ENCODE data around the gene MRPL49. TPM values are rescaled to one million over a fixed set of nuclear protein-coding genes. Genes with fewer than 3 reads are reported as not detected.

Gene MRPL49
- total and polyA plus RNA-seq, 2 of the 13 experiments (the other 11 are each of a cell fraction or from before 2014, with no cell fraction given), result 39.2 to 53.3 TPM

DNA sequence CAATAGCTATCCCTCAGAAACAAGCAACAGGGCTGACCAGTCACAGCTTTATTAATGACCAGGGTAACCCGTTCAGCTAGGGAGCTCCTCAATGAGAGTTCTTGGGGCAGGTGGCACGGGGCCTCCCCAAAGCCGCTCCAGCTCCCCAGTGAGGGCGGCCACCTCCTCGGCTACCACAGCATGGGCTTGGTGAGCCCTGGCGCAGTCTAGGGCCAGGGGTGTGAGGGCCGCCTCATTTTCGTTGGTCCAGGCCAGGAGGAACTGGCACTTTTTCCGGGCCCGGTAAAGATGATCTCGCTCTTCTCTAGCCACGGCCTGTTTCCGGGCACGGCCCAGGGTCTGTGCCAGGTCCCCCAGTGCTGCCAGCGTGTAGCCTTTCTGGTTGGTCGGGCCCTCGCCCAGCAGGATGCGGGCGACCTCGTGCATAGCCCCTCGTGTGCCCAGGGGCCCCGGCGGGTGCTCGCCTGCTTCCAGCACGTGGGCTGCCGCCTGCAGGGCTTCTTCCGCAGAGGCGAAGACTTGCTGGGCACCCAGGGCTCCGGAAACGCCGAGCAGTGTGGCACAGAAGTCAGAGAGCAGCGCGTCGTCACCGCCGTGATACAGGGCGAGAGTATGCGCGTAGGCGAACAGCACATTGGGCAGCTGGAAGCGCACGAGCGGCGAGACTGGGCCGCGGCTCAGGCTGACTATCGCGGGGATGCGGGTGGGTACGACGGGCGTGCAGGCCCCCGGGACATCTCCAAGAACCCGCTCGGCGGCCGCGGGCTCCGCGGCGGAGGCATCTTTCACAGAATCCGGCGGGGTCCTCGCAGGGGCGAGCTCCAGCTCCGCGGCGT lies 5.5 kb upstream of the MRPL49 start (continued):
- TF ChIP-seq, protein P1, sequence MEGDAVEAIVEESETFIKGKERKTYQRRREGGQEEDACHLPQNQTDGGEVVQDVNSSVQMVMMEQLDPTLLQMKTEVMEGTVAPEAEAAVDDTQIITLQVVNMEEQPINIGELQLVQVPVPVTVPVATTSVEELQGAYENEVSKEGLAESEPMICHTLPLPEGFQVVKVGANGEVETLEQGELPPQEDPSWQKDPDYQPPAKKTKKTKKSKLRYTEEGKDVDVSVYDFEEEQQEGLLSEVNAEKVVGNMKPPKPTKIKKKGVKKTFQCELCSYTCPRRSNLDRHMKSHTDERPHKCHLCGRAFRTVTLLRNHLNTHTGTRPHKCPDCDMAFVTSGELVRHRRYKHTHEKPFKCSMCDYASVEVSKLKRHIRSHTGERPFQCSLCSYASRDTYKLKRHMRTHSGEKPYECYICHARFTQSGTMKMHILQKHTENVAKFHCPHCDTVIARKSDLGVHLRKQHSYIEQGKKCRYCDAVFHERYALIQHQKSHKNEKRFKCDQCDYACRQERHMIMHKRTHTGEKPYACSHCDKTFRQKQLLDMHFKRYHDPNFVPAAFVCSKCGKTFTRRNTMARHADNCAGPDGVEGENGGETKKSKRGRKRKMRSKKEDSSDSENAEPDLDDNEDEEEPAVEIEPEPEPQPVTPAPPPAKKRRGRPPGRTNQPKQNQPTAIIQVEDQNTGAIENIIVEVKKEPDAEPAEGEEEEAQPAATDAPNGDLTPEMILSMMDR (CRISPR knock-in tag; IDR thresholded peaks at IDR 0.05), result no peak
- TF ChIP-seq GFI1 (CRISPR knock-in tag; IDR thresholded peaks at IDR 0.05; ENCODE audit: borderline replicate concordance) (no peak), ZNF841 (CRISPR knock-in tag; IDR thresholded peaks at IDR 0.05; ENCODE audit: borderline replicate concordance) (0 out of 2 replicates have a peak, but pooled peaks have one; percentile 61), ETV5 (CRISPR knock-in tag; IDR thresholded peaks at IDR 0.05; ENCODE audit: borderline replicate concordance) (peak; percentile 19; the same call in 1 of the 2 replicates), ZEB1 (IDR thresholded peaks at IDR 0.05; ENCODE audit: insufficient replicate concordance, low read depth) (no peak), ATF7-NPFF (CRISPR knock-in tag; IDR thresholded peaks at IDR 0.05; ENCODE audit: low read depth) (peak; percentile 24; the same call in 1 of the 2 replicates), TAF1 (CRISPR knock-in tag; IDR thresholded peaks at IDR 0.05) (no peak), PAF1 (CRISPR knock-in tag; IDR thresholded peaks at IDR 0.05) (peak; percentile 71; the same call in 1 of the 2 replicates), ARNT (IDR thresholded peaks at IDR 0.05) (no peak), ZNF496 (CRISPR knock-in tag; IDR thresholded peaks at IDR 0.05; ENCODE audit: insufficient replicate concordance) (no peak), RELA (CRISPR knock-in tag; IDR thresholded peaks at IDR 0.05) (no peak), PHF8 (CRISPR knock-in tag; IDR thresholded peaks at IDR 0.05) (no peak), NKX3-1 (CRISPR knock-in tag; IDR thresholded peaks at IDR 0.05) (no peak; the same call in 1 of the 2 replicates), ZNF788 (CRISPR knock-in tag; IDR thresholded peaks at IDR 0.05; ENCODE audit: borderline replicate concordance) (no peak), ZNF775 (CRISPR knock-in tag; IDR thresholded peaks at IDR 0.05; ENCODE audit: borderline replicate concordance) (no peak), RNF2 (conservative IDR thresholded peaks at IDR 0.05; ENCODE audit: low read depth) (0 out of 2 replicates have a peak, but pooled peaks have one; percentile 14)
- TF ChIP-seq, protein P2, sequence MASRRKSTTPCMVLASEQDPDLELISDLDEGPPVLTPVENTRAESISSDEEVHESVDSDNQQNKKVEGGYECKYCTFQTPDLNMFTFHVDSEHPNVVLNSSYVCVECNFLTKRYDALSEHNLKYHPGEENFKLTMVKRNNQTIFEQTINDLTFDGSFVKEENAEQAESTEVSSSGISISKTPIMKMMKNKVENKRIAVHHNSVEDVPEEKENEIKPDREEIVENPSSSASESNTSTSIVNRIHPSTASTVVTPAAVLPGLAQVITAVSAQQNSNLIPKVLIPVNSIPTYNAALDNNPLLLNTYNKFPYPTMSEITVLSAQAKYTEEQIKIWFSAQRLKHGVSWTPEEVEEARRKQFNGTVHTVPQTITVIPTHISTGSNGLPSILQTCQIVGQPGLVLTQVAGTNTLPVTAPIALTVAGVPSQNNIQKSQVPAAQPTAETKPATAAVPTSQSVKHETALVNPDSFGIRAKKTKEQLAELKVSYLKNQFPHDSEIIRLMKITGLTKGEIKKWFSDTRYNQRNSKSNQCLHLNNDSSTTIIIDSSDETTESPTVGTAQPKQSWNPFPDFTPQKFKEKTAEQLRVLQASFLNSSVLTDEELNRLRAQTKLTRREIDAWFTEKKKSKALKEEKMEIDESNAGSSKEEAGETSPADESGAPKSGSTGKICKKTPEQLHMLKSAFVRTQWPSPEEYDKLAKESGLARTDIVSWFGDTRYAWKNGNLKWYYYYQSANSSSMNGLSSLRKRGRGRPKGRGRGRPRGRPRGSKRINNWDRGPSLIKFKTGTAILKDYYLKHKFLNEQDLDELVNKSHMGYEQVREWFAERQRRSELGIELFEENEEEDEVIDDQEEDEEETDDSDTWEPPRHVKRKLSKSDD (CRISPR knock-in tag; IDR thresholded peaks at IDR 0.05; ENCODE audit: low read depth), result 0 out of 2 replicates have a peak, but pooled peaks have one; percentile 43

All from HepG2 (cell line).